Measurements from ENCODE around the gene MPZL2. TPM values are rescaled to one million over a fixed set of nuclear protein-coding genes. Genes with fewer than 3 reads are reported as not detected.

MPZL2 gene
- total and polyA plus RNA-seq, 10 of the 15 experiments (the other 5 are each of a cell fraction or from before 2014, with no cell fraction given), result 0.81 to 4.8 (median 3.1) TPM

DNA sequence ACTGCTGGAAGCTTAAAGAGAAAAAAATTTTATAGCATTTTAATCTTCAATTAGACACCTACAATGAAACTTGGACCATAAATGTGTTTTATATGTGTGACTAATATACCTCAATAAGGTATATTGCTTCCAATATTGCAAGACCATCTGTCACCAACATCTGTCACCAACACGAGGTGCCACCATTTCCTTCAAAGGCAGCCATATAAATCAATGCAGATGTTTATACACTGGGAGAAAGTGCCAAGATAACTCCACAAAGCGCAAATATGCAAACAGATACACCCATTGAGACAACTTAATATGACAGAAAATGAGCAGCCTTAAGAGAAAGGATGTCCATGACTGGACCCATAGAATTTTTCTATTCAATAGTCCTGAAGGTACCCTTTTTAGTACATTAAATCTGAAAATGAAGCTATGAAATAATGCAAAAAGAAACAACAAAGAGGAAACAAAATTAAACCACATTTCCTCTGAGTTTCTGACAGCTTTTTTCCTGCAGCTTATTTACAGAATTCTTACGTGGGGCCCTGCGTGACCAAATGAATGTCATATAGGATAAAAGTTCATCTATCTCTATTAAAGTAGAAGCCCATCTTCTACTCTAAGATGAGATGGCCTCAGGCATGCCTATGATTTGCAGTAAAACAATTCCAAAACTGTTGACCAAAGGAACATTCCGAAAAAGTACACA is 24.4 kb downstream of the MPZL2 start:
- TF ChIP-seq SUPT20H (IDR thresholded peaks at IDR 0.05; ENCODE audit: borderline replicate concordance, control insufficient read depth, low read depth, low read length) (no peak), CHD1 (IDR thresholded peaks at IDR 0.05; ENCODE audit: low read depth, low read length) (no peak), TCF7 (IDR thresholded peaks at IDR 0.05; ENCODE audit: borderline replicate concordance) (no peak), GATAD2B (conservative IDR thresholded peaks at IDR 0.05; ENCODE audit: low read depth) (no peak), TBL1XR1 (IDR thresholded peaks at IDR 0.05; ENCODE audit: low read depth, low read length) (no peak), ZSCAN29 (IDR thresholded peaks at IDR 0.05) (no peak), KLF5 (IDR thresholded peaks at IDR 0.05; ENCODE audit: partially characterized antibody) (no peak)
- TF ChIP-seq, protein P1, sequence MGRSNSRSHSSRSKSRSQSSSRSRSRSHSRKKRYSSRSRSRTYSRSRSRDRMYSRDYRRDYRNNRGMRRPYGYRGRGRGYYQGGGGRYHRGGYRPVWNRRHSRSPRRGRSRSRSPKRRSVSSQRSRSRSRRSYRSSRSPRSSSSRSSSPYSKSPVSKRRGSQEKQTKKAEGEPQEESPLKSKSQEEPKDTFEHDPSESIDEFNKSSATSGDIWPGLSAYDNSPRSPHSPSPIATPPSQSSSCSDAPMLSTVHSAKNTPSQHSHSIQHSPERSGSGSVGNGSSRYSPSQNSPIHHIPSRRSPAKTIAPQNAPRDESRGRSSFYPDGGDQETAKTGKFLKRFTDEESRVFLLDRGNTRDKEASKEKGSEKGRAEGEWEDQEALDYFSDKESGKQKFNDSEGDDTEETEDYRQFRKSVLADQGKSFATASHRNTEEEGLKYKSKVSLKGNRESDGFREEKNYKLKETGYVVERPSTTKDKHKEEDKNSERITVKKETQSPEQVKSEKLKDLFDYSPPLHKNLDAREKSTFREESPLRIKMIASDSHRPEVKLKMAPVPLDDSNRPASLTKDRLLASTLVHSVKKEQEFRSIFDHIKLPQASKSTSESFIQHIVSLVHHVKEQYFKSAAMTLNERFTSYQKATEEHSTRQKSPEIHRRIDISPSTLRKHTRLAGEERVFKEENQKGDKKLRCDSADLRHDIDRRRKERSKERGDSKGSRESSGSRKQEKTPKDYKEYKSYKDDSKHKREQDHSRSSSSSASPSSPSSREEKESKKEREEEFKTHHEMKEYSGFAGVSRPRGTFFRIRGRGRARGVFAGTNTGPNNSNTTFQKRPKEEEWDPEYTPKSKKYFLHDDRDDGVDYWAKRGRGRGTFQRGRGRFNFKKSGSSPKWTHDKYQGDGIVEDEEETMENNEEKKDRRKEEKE (IDR thresholded peaks at IDR 0.05), result no peak
- TF ChIP-seq, protein P2, sequence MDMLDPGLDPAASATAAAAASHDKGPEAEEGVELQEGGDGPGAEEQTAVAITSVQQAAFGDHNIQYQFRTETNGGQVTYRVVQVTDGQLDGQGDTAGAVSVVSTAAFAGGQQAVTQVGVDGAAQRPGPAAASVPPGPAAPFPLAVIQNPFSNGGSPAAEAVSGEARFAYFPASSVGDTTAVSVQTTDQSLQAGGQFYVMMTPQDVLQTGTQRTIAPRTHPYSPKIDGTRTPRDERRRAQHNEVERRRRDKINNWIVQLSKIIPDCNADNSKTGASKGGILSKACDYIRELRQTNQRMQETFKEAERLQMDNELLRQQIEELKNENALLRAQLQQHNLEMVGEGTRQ (IDR thresholded peaks at IDR 0.05; ENCODE audit: borderline replicate concordance, low read depth, low read length), result no peak
- H3K79me2 ChIP-seq (ENCODE audit: control insufficient read depth, insufficient read depth, low read length), result no peaks in the 10 kb centered on the region
- RAD21 ChIA-PET (ENCODE audit: unreplicated experiment), result interaction anchor here (1.1 to 4.6 kb wide), 5 partner anchors 13 to 41 kb away, joined by 3 to 23 read pairs (median 8); partner anchors contain the start of gene JAML
- no peaks in the 10 kb centered on the region for H4K20me1 ChIP-seq (ENCODE audit: control insufficient read depth, insufficient read depth)
- H3K4me1 ChIP-seq (ENCODE audit: control insufficient read depth, insufficient read depth, low read length), result peaks cover 12% of the 10 kb centered on the region
- SMC1A ChIA-PET (ENCODE audit: uncharacterized antibody, unreplicated experiment), result interaction anchor here (0.6 to 4.8 kb wide), 13 partner anchors 10 to 120 kb away, joined by 3 to 54 read pairs (median 6); partner anchors contain the start of genes JAML and UBE4A
- no peaks in the 10 kb centered on the region for H3K36me3 ChIP-seq (ENCODE audit: control insufficient read depth in 2 of 2, insufficient read depth in 2 of 2, low read length in 1 of 2)
- no peak overlapping the region for H2AFZ ChIP-seq (ENCODE audit: control insufficient read depth, low read depth, low read length)
- 61% methylated on average over 5 of the region's 5 CpGs for WGBS (ENCODE audit: insufficient coverage, insufficient replicate concordance, low lambda C conversion rate, missing lambda C conversion rate)
- POLR2A ChIA-PET, result interaction anchor here (0.6 to 2.0 kb wide), 7 partner anchors 9 to 99 kb away, joined by 3 to 5 read pairs (median 4); partner anchors contain the start of genes JAML and MPZL3
- intact Hi-C loops (cut with micrococcal nuclease; ENCODE audit: unreplicated experiment), result no loop called here
- ATAC-seq (no peak), FAIRE-seq (no peak), DNase-seq (ENCODE audit: low read depth, low spot score) (no peak)
- in situ Hi-C loops (cut with MboI), result no loop called here
- H3K4me2 ChIP-seq (ENCODE audit: control insufficient read depth, insufficient read depth), result no peak overlapping the region
- no peak overlapping the region for H3K27ac ChIP-seq (ENCODE audit: control insufficient read depth, insufficient read depth)
- CTCF ChIA-PET, result interaction anchor here (0.9 to 2.3 kb wide), 11 partner anchors 13 to 140 kb away, joined by 3 to 15 read pairs (median 5); partner anchors contain the start of gene MPZL3
- BruUV-seq (replicated peaks), result no TSS peak
- no peaks in the 10 kb centered on the region for H3K9me3 ChIP-seq (replicated peaks; ENCODE audit: control insufficient read depth, insufficient read depth, low read length)
- H3K9ac ChIP-seq (ENCODE audit: control insufficient read depth, insufficient read depth, low read length), result no peak overlapping the region
- no peak overlapping the region for H3K4me3 ChIP-seq
- no peaks in the 10 kb centered on the region for H3K27me3 ChIP-seq (replicated peaks in 1 of 2; ENCODE audit: control insufficient read depth in 2 of 2, insufficient read depth in 2 of 2, low read length in 1 of 2)

Data from GM12878 (cell line).